Smooth muscle cell (in vitro differentiated cells): ENCODE measurements around the gene KMT5C. TPM values are rescaled to one million over a fixed set of nuclear protein-coding genes. Genes with fewer than 3 reads are reported as not detected.

Experiments used
- DNase-seq: peaks from one replicate; lab custom pipeline; 2025; ENCODE audit not compliant: unreplicated experiment; lab: John Stamatoyannopoulos, UW
- H2AFZ ChIP-seq: fragments of 200-600 bp; sonication (generic); 2 replicates; pipeline ENCODE4 v1.6.0; 2016; ENCODE audit warnings: antibody characterized with exemption, low read depth, mild to moderate bottlenecking
- H3F3A ChIP-seq: fragments of 200-600 bp; sonication (generic); 2 replicates; pipeline ENCODE4 v1.6.0; 2017; ENCODE audit warnings: antibody characterized with exemption, low read depth
- H3K27ac ChIP-seq: fragments of 200-600 bp; sonication (generic); 2 replicates; pipeline ENCODE4 v1.5.1; 2016; ENCODE audit warnings: low read depth, mild to moderate bottlenecking
- H3K27me3 ChIP-seq: fragments of 200-600 bp; sonication (generic); 2 replicates; pipeline ENCODE4 v1.6.1; 2016; ENCODE audit warnings: low read depth, mild to moderate bottlenecking
- H3K36me3 ChIP-seq: fragments of 200-600 bp; sonication (generic); 2 replicates; pipeline ENCODE4 v1.5.1; 2016; ENCODE audit warnings: low read depth
- H3K4me1 ChIP-seq: fragments of 200-600 bp; sonication (generic); 2 replicates; pipeline ENCODE4 v1.5.1; 2016; ENCODE audit warnings: low read depth
- H3K4me2 ChIP-seq: fragments of 200-600 bp; sonication (generic); 2 replicates; pipeline ENCODE4 v1.6.0; 2016; ENCODE audit warnings: mild to moderate bottlenecking
- H3K4me3 ChIP-seq: fragments of 200-600 bp; sonication (generic); 2 replicates; pipeline ENCODE4 v1.5.1; 2016; ENCODE audit warnings: mild to moderate bottlenecking
- H3K79me2 ChIP-seq: fragments of 200-600 bp; sonication (generic); 2 replicates; pipeline ENCODE4 v1.6.0; 2016; ENCODE audit warnings: low read depth, mild to moderate bottlenecking
- H3K9ac ChIP-seq: fragments of 200-600 bp; sonication (generic); 2 replicates; pipeline ENCODE4 v1.6.0; 2016; ENCODE audit warnings: low read depth
- H3K9me3 ChIP-seq: fragments of 200-600 bp; sonication (generic); replicated peaks from 2 replicates; pipeline ENCODE4 v1.5.1; 2016; ENCODE audit warnings: low read depth
- H4K20me1 ChIP-seq: fragments of 200-600 bp; sonication (generic); 2 replicates; pipeline ENCODE4 v1.6.0; 2016; ENCODE audit warnings: low read depth
- CTCF ChIP-seq: fragments of 200-600 bp; sonication (generic); IDR thresholded peaks from 2 replicates; pipeline ENCODE4 v1.5.1; 2017; ENCODE audit warnings: borderline replicate concordance, mild to moderate bottlenecking, antibody characterized with exemption; ENCODE audit not compliant: insufficient read depth, poor library complexity, severe bottlenecking
- WGBS: methylation state at CpG from one replicate; pipeline ENCODE4 v1.1.7; 2016; ENCODE audit warnings: low lambda C conversion rate; 5-methylcytosine and 5-hydroxymethylcytosine counted together
- polyA plus RNA-seq: library from polyadenylated mRNA; unstranded; fragments of >200 nt; fragmentation: Nextera tagmentation; extraction: Ambion mirVana; gene quantifications from 2 replicates; pipeline ENCODE4 v1.2.1, GENCODE V29; 2016
- total RNA-seq: library from RNA; depleted of rRNA; stranded (reverse); fragments of >200 nt; gene quantifications from 2 replicates; pipeline ENCODE4 v1.2.3, GENCODE V29; 2014

KMT5C gene
- total and polyA plus RNA-seq, 2 experiments from 2014 or later: 23.2 to 26.1 TPM

- H4K20me1 ChIP-seq: peaks cover 27% of the 10 kb centered on the region
- peak overlapping the region; percentile 89 for H3K4me2 ChIP-seq
- no peak overlapping the region for H3K27ac ChIP-seq
- peaks cover 27% of the 10 kb centered on the region for H3K79me2 ChIP-seq
- 17% methylated on average over 21 of the region's 88 CpGs for WGBS
- TF ChIP-seq CTCF: no peak
- peak overlapping the region; percentile 85 for H3K4me3 ChIP-seq
- H3F3A ChIP-seq: peaks cover 9% of the 10 kb centered on the region
- peaks cover 33% of the 10 kb centered on the region for H3K4me1 ChIP-seq
- no peaks in the 10 kb centered on the region for H3K27me3 ChIP-seq
- H3K36me3 ChIP-seq: no peaks in the 10 kb centered on the region
- no peak for DNase-seq
- H3K9ac ChIP-seq: no peak overlapping the region
- H2AFZ ChIP-seq: no peak overlapping the region
- H3K9me3 ChIP-seq: no peaks in the 10 kb centered on the region
Measured at GRCh38 chr19:55383279-55384130, 43.8 kb downstream of the KMT5C start.

DNA sequence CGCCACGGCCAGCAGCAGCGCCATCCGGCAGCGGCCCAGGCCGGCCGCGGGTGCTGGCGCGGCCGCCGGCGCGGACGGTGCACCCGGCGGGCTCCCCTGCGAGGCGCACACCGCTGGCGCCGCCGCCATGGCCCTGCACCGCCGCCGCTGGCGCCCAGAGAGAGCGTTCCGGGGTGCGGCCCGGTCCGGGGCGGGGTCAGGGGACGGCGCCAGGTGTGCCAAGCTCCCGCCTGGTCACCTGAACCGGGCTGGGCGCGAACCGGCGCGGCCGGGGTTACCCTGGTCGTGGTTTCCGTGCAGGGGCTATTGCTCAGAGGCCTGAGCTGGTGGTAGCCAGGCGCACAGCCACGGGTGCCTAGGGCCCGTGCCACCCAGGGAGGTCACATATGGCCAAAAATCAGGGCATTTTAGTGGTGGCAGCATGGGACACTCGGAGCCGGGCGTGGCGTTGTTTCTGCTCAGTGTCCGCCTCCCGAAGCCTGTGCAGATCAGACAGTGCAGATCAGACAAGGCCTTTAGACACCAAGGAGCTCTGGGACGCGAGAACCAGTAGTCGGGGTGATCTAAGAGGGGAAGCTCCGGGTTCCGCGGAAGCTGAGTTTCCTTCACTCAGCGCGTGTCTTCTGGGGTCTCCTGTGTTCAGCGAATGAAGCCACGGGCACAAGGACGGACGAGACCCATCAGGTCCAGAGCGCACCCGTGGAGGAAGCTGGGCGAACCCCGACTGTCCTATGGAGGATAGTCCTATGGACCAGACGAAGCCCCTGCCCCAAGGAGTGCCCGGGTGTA, 44.6 kb downstream of the KMT5C start, which contains the start of gene TMEM238:
Gene TMEM238, minus strand, starts transcription at position 162 of the 789 bp plus-strand sequence. Its CDS starts 33 bp downstream, at position 129.
- H3K36me3 ChIP-seq: no peaks in the 10 kb centered on the region
- H3F3A ChIP-seq: peaks cover 9% of the 10 kb centered on the region
- peak within 1 kb of the TSS; percentile 92 for H3K9ac ChIP-seq
- H3K79me2 ChIP-seq: peaks cover 35% of the 10 kb centered on the region
- peaks cover 36% of the 10 kb centered on the region for H4K20me1 ChIP-seq
- peak within 1 kb of the TSS; percentile 85 for H3K4me3 ChIP-seq
- H2AFZ ChIP-seq: peak within 1 kb of the TSS; percentile 89
- H3K27ac ChIP-seq: peak within 1 kb of the TSS; percentile 90
- WGBS: 20% methylated on average over 62 of the region's 72 CpGs
- peaks cover 33% of the 10 kb centered on the region for H3K4me1 ChIP-seq
- TF ChIP-seq CTCF: no peak
- DNase-seq: no peak
- peak within 1 kb of the TSS; percentile 89 for H3K4me2 ChIP-seq
- no peaks in the 10 kb centered on the region for H3K9me3 ChIP-seq
- no peaks in the 10 kb centered on the region for H3K27me3 ChIP-seq

GRCh38 chr19:55384920-55385723, 45.4 kb downstream of the KMT5C start:
- Histone ChIP-seq H3K9me3 (no peaks in the 10 kb centered on the region), H3K9ac (peak overlapping the region; percentile 92), H3K4me3 (peak overlapping the region; percentile 85), H3F3A (peaks cover 9% of the 10 kb centered on the region), H3K27me3 (no peaks in the 10 kb centered on the region), H3K27ac (peak overlapping the region; percentile 90), H3K4me1 (peaks cover 33% of the 10 kb centered on the region), H3K4me2 (peak overlapping the region; percentile 89), H3K79me2 (peaks cover 39% of the 10 kb centered on the region), H4K20me1 (peaks cover 44% of the 10 kb centered on the region), H2AFZ (peak overlapping the region; percentile 89), H3K36me3 (no peaks in the 10 kb centered on the region)
- 7% methylated on average over 34 of the region's 34 CpGs for WGBS
- no peak for TF ChIP-seq CTCF
- peak; percentile 84 for DNase-seq
